ENCODE results near the gene MCM3.

- TF ChIP-seq TAF1 (conservative IDR thresholded peaks at IDR 0.05) = no peak
- TF ChIP-seq MAX (IDR thresholded peaks at IDR 0.05) = no peak
- no peak for TF ChIP-seq REST (IDR thresholded peaks at IDR 0.05)
- TF ChIP-seq CTCF (IDR thresholded peaks at IDR 0.05; ENCODE audit: low read depth, low read length, missing input control) = no peak
- no peak for TF ChIP-seq YY1 (IDR thresholded peaks at IDR 0.05)
- no peak for TF ChIP-seq RXRA (IDR thresholded peaks at IDR 0.05)
- TF ChIP-seq SP1 (IDR thresholded peaks at IDR 0.05) = no peak
Observed at GRCh38 chr6:52254731-52255378, 29.7 kb downstream of the MCM3 start.

Measured in liver (tissue), 3 donors.